HFF-Myc (cell line): ENCODE measurements around the gene ECT2L.

Experiments used
- DNase-seq: peaks from one replicate; pipeline ENCODE4 v3.0.0-alpha.2; 2011; ENCODE audit warnings: low read depth; ENCODE audit errors: extremely low read depth
- H3K4me3 ChIP-seq: replicated peaks from 2 replicates; pipeline ENCODE4 v1.5.1; 2011; ENCODE audit warnings: low read depth, mild to moderate bottlenecking, control low read depth, low read length
- TF ChIP-seq, protein P1 (sequence below): IDR thresholded peaks from 2 replicates; pipeline ENCODE4 v1.5.1; 2012; ENCODE audit warnings: mild to moderate bottlenecking, low read depth, low read length, control low read depth; ENCODE audit errors: missing control alignments

Gene ECT2L

DNA sequence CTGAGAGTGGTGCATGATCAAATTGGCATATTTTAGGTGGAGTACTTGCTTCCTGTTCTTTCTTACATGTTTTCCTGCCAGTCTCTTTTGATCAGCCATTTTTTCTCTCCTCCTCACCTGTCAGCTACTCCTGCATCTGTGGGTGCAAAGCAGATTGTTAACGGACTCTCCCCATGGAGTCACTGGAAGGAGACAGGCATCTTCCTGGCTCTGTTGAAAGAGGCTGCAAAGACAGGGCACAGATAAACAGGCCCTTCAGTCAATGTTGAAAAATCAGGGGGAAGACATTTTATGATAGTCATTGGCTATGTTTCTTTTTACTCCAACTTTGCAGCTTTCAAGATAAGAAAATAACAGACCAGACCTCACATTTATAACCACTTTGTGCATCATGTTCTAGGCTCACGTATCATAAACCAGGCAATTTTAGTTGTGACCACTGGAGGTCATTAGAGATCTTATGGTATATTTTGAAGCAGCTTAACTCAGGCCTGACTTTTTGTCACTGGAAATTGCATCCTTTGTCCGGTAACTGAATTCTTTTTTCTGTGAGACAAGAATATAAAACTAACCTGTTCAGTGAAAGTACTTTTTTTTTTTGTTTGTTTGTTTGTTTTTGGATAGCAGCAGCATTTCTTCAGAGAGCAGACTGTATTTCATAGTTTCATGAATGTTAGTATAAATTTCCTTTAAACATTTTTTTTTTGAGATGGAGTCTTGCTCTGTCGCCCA lies 20.1 kb downstream of the ECT2L start:
- TF ChIP-seq, protein P1, sequence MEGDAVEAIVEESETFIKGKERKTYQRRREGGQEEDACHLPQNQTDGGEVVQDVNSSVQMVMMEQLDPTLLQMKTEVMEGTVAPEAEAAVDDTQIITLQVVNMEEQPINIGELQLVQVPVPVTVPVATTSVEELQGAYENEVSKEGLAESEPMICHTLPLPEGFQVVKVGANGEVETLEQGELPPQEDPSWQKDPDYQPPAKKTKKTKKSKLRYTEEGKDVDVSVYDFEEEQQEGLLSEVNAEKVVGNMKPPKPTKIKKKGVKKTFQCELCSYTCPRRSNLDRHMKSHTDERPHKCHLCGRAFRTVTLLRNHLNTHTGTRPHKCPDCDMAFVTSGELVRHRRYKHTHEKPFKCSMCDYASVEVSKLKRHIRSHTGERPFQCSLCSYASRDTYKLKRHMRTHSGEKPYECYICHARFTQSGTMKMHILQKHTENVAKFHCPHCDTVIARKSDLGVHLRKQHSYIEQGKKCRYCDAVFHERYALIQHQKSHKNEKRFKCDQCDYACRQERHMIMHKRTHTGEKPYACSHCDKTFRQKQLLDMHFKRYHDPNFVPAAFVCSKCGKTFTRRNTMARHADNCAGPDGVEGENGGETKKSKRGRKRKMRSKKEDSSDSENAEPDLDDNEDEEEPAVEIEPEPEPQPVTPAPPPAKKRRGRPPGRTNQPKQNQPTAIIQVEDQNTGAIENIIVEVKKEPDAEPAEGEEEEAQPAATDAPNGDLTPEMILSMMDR, result peak; percentile 56
- H3K4me3 ChIP-seq, result no peak overlapping the region
- DNase-seq, result peak; percentile 46

DNA sequence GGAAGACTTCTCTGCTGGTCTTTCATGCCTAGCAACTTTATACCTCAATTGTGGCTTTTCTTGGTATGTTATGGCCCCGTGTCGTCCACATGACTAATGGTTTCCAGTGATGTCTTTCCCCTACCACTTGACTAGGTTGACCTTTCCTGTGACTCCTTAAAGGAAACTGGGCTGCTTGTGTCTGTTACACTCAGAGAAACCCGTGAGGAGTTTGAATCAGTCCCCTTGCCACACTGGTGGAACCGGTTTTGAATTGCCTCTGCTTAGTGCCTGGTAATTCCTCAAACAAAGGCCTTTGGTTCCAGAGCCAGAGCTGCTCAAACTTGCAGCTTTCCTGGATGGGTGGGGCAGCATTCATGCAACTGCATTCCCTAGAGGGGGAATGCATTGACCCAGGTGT lies 21.9 kb downstream of the ECT2L start:
- no peak overlapping the region for H3K4me3 ChIP-seq
- DNase-seq, result peak; percentile 39
- TF ChIP-seq, protein P1, result no peak

- DNase-seq, result no peak
- no peak overlapping the region for H3K4me3 ChIP-seq
- TF ChIP-seq, protein P1, result no peak
Measured at GRCh38 chr6:138818496-138819194, 22.8 kb downstream of the ECT2L start.

DNA sequence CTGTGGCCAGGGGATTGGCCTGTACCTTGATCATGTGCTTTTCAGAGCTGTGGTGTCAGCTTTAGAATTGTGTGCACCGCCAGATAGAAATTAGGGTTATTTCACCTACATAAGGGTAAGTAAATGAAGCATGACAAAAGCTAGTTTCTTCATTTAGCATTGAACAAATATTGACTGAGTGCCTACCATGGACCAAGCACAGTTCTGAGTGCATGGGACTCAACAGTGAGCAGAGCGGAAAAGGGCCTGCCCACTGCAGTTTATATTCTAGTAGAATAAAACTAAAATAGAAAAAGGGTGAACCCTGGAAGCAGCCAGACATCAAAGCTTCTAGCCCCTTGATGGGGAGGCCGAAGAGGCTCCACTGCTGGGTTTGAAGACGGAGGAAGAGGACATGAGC lies 25.6 kb downstream of the ECT2L start:
- H3K4me3 ChIP-seq, result no peak overlapping the region
- no peak for DNase-seq
- TF ChIP-seq, protein P1, result no peak

- TF ChIP-seq, protein P1, result no peak
- DNase-seq, result no peak
- H3K4me3 ChIP-seq, result no peak overlapping the region
Measured at GRCh38 chr6:138824482-138825144, 28.7 kb downstream of the ECT2L start.

- no peak overlapping the region for H3K4me3 ChIP-seq
- no peak for DNase-seq
- TF ChIP-seq, protein P1, result no peak
Measured at GRCh38 chr6:138830248-138830647, 34.4 kb downstream of the ECT2L start.
